ENCODE data around the gene SPRN. TPM values are rescaled to one million over a fixed set of nuclear protein-coding genes. Genes with fewer than 3 reads are reported as not detected.
"Not testable (repeated sequence)": the region's sequence is repeated elsewhere in the genome, so short reads cannot be mapped to it uniquely, and the experiment has no call there.

The SPRN gene
- total RNA-seq, 1 donor from 2014 or later: 4.0 TPM

DNA sequence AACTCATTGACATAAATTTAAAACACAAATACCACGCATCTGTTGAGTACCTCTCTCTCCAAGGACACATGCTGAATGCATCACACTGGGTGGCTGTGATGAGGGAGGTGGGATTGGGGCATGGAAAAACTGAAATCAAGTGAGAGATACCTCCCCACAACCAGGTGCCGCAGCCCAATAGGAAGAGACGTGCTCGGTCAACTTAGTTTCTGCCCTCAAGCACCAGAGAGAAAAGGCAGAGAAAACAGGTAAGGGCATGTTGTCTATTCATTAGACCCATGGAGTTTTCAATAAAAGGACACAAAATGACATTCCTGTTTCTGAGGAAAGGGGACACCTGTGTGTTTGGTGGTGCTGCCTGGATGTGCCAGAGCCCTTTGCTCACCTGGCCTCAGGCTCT is 5.1 kb upstream of the SPRN start:
- peaks cover 11% of the 10 kb centered on the region for H3K27me3 Mint-ChIP-seq (ENCODE audit: low read depth, unreplicated experiment)
- not testable (repeated sequence) for H3K9me3 Mint-ChIP-seq (ENCODE audit: unreplicated experiment); H3K9ac ChIP-seq (ENCODE audit: low read length); H3K36me3 ChIP-seq (ENCODE audit: insufficient read depth, low read length); H3K4me1 ChIP-seq (ENCODE audit: insufficient read depth, low read length); H3K27me3 ChIP-seq (ENCODE audit: insufficient read depth, low read length); H3K4me3 Mint-ChIP-seq (ENCODE audit: unreplicated experiment); H3K4me1 Mint-ChIP-seq (ENCODE audit: low read depth, unreplicated experiment); H3K79me2 ChIP-seq (ENCODE audit: insufficient read depth, low read length); H3K36me3 Mint-ChIP-seq (ENCODE audit: low read depth, unreplicated experiment); H2AFZ ChIP-seq (ENCODE audit: low read depth, low read length); H3K4me2 ChIP-seq (ENCODE audit: low read length); H4K20me1 ChIP-seq (ENCODE audit: insufficient read depth, low read length); DNase-seq (ENCODE audit: low read depth); H3K27ac ChIP-seq (ENCODE audit: low read depth, low read length); H3K9me3 ChIP-seq (ENCODE audit: insufficient read depth, low read depth, low read length); H3K27ac Mint-ChIP-seq (ENCODE audit: unreplicated experiment); H3K4me3 ChIP-seq (ENCODE audit: insufficient read depth, low read depth, low read length); FAIRE-seq

DNA sequence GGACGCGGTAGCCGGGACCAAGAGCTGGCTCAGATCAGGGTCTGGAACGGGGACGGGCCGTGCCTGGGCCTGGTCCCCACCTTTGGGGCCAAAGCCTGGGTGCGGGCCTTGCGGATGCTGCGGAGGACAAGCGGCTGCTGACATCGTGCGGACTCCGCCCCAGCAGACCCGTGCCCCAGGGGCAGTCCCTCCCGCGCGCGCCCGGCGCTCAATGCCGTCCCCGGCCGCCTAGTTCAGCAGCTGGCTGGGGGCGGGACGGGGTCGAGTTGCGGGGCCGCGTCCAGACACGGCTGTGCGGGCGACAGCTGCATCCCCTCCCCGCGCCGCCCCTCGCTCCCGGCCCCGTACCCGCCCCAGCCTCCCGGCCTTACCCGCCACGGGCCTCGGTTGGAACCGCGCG is 323 bp downstream of the SPRN start:
- H3K4me1 ChIP-seq (ENCODE audit: insufficient read depth, low read length); H3K9me3 ChIP-seq (ENCODE audit: insufficient read depth, low read depth, low read length); H3K27ac ChIP-seq (ENCODE audit: low read depth, low read length); H3K36me3 ChIP-seq (ENCODE audit: insufficient read depth, low read length); H2AFZ ChIP-seq (ENCODE audit: low read depth, low read length); H3K27me3 ChIP-seq (ENCODE audit: insufficient read depth, low read length); H3K4me3 ChIP-seq (ENCODE audit: insufficient read depth, low read depth, low read length); H3K9me3 Mint-ChIP-seq (ENCODE audit: unreplicated experiment); H3K4me1 Mint-ChIP-seq (ENCODE audit: low read depth, unreplicated experiment); H3K79me2 ChIP-seq (ENCODE audit: insufficient read depth, low read length); H3K9ac ChIP-seq (ENCODE audit: low read length); FAIRE-seq; H3K4me3 Mint-ChIP-seq (ENCODE audit: unreplicated experiment); H3K27me3 Mint-ChIP-seq (ENCODE audit: low read depth, unreplicated experiment); DNase-seq (ENCODE audit: low read depth); H3K27ac Mint-ChIP-seq (ENCODE audit: unreplicated experiment); H3K4me2 ChIP-seq (ENCODE audit: low read length): not testable (repeated sequence)
- H4K20me1 ChIP-seq (ENCODE audit: insufficient read depth, low read length): peaks cover 34% of the 10 kb centered on the region
- H3K36me3 Mint-ChIP-seq (ENCODE audit: low read depth, unreplicated experiment): peaks cover 12% of the 10 kb centered on the region

DNA sequence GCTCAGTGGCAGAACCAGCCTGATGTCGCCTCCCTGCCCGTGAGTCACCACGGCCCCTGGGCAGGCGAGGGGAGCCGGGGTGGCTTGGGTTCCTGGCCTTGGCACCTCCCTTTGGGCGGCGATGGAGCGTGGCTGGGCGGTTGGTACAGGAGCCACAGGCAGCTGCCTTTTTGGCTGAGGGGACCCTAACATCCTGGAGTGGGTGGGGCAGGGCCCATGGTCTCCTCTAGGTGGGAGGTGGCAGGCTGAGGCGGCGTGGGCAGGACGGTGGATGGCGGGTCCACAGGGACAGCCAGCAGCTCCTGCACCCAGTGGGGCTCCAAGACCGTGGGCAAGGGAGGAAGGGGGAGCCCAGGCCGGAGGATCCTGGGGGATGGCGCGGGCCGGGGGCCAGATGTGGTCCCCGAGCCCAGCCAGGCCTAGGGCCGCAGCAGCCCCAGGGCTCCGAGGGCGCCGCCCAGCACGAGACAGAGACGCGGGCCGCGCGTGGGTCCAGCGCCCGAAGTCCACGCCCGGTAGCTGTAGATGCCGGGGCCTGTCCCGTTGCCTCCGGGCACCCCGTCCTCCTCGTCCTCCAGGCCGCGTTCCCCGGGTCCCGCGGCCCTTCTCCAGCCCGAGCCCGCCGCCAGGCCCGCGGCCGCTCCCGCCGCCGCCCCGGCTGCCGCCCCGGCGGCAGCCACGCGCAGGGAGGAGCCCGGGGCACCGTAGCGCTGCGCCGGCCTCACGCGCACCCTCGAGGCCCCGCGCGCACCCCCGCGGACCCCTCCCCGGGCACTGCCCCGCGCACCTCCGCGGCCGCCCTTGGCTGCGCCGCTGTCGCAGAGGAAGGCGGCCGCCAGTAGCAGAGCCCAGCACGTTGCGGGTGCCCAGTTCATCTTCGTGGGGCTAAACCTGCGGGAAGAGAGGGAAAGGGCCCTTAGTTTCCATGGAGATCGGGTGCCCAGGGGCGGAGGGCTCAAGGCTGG is 1.3 kb downstream of the SPRN start:
- Histone ChIP-seq H3K9me3 (ENCODE audit: insufficient read depth, low read depth, low read length) (no peaks in the 10 kb centered on the region), H3K36me3 (ENCODE audit: insufficient read depth, low read length) (no peaks in the 10 kb centered on the region), H3K4me1 (ENCODE audit: insufficient read depth, low read length) (no peaks in the 10 kb centered on the region), H3K4me3 (ENCODE audit: insufficient read depth, low read depth, low read length) (no peak overlapping the region), H2AFZ (ENCODE audit: low read depth, low read length) (no peak overlapping the region), H3K79me2 (ENCODE audit: insufficient read depth, low read length) (no peaks in the 10 kb centered on the region), H3K27ac (ENCODE audit: low read depth, low read length) (no peak overlapping the region), H3K9ac (ENCODE audit: low read length) (no peak overlapping the region), H3K27me3 (ENCODE audit: insufficient read depth, low read length) (no peaks in the 10 kb centered on the region), H4K20me1 (ENCODE audit: insufficient read depth, low read length) (peaks cover 43% of the 10 kb centered on the region), H3K4me2 (ENCODE audit: low read length) (peak overlapping the region; percentile 59)
- Mint-ChIP-seq H3K27ac (ENCODE audit: unreplicated experiment) (no peak overlapping the region), H3K36me3 (ENCODE audit: low read depth, unreplicated experiment) (peaks cover 12% of the 10 kb centered on the region), H3K4me1 (ENCODE audit: low read depth, unreplicated experiment) (no peaks in the 10 kb centered on the region), H3K4me3 (ENCODE audit: unreplicated experiment) (no peak overlapping the region), H3K9me3 (ENCODE audit: unreplicated experiment) (peaks cover 3% of the 10 kb centered on the region), H3K27me3 (ENCODE audit: low read depth, unreplicated experiment) (peaks cover 2% of the 10 kb centered on the region)
- no peak for TF ChIP-seq EZH2 (IDR thresholded peaks at IDR 0.05; ENCODE audit: insufficient read depth, low read length)
- TF ChIP-seq, protein P1, sequence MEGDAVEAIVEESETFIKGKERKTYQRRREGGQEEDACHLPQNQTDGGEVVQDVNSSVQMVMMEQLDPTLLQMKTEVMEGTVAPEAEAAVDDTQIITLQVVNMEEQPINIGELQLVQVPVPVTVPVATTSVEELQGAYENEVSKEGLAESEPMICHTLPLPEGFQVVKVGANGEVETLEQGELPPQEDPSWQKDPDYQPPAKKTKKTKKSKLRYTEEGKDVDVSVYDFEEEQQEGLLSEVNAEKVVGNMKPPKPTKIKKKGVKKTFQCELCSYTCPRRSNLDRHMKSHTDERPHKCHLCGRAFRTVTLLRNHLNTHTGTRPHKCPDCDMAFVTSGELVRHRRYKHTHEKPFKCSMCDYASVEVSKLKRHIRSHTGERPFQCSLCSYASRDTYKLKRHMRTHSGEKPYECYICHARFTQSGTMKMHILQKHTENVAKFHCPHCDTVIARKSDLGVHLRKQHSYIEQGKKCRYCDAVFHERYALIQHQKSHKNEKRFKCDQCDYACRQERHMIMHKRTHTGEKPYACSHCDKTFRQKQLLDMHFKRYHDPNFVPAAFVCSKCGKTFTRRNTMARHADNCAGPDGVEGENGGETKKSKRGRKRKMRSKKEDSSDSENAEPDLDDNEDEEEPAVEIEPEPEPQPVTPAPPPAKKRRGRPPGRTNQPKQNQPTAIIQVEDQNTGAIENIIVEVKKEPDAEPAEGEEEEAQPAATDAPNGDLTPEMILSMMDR (IDR thresholded peaks at IDR 0.05; ENCODE audit: insufficient read depth, low read depth, low read length): no peak
- FAIRE-seq: no peak
- no peak for DNase-seq (ENCODE audit: low read depth)

Data from astrocyte (in vitro differentiated cells and primary cell).